Measurements from ENCODE around the gene SLC39A13. TPM values are rescaled to one million over a fixed set of nuclear protein-coding genes. Genes with fewer than 3 reads are reported as not detected.

The SLC39A13 gene
- total and polyA plus RNA-seq, 2 donors (not counting 1 experiment from before 2014, with no cell fraction given): 62.9 to 88.7 TPM

DNA sequence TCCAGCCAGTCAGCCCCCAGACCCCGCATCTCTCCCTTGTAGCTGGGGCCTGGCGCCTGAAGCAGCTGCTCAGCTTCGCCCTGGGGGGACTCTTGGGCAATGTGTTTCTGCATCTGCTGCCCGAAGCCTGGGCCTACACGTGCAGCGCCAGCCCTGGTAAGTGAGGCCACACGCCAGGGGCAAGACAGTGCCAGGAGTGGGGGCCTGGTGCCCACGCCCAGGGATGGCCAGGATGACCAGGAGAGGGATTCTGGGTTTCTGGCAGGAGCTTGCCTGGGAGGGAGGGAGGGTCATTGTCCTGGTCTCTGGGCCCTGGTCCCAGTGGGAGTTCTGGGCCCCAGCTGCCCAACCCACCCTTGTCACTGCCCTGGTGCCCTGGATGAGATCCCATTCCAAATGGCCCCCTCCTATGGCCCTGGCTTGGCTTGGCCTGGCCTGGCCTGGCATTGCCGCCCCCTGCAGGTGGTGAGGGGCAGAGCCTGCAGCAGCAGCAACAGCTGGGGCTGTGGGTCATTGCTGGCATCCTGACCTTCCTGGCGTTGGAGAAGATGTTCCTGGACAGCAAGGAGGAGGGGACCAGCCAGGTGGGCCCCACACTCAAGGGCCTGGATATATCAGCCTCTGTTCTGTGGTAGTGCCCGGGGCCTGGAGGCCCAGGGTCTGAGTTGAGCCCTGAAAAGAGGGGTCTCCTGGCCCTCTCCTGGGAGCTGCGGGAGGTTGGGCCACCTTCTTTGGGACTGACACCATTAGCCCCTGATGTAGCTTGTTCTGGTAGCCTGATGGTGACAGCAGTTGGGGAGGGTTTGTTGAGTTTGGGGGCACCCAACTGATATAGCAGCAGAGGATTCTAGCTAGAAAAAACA is 3.7 kb downstream of the SLC39A13 start:
- Histone ChIP-seq H3K27me3 (ENCODE audit: control insufficient read depth, insufficient read depth, low read length) (no peaks in the 10 kb centered on the region), H3K9ac (ENCODE audit: insufficient read depth, low read length) (no peak overlapping the region), H3K9me3 (ENCODE audit: control insufficient read depth, insufficient read depth, low read depth, low read length) (no peaks in the 10 kb centered on the region), H3K4me3 (replicated peaks in 1 of 4; ENCODE audit: control extremely low read depth in 1 of 4, insufficient read depth in 1 of 4, low read depth in 3 of 4, low read length in 4 of 4) (no peak overlapping the region), H2AFZ (ENCODE audit: low read length) (no peak overlapping the region), H4K20me1 (ENCODE audit: control insufficient read depth, extremely low read depth, insufficient read depth, low read length) (no peaks in the 10 kb centered on the region), H3K4me2 (ENCODE audit: extremely low read depth, insufficient read depth, low read length) (no peak overlapping the region), H3K4me1 (ENCODE audit: control insufficient read depth, extremely low read depth, insufficient read depth, low read length) (peaks cover 50% of the 10 kb centered on the region), H3K36me3 (ENCODE audit: control insufficient read depth, insufficient read depth, low read length) (peaks cover 37% of the 10 kb centered on the region), H3K79me2 (ENCODE audit: control insufficient read depth, insufficient read depth, low read length) (peaks cover 43% of the 10 kb centered on the region), H3K27ac (ENCODE audit: insufficient read depth, low read length) (no peak overlapping the region)
- DNase-seq (ENCODE audit: low read depth in 2 of 2): peak in 1 of 2 donors; percentile 32
- TF ChIP-seq EZH2 (IDR thresholded peaks at IDR 0.05; ENCODE audit: low read length, missing control alignments): no peak
- TF ChIP-seq, protein P1, sequence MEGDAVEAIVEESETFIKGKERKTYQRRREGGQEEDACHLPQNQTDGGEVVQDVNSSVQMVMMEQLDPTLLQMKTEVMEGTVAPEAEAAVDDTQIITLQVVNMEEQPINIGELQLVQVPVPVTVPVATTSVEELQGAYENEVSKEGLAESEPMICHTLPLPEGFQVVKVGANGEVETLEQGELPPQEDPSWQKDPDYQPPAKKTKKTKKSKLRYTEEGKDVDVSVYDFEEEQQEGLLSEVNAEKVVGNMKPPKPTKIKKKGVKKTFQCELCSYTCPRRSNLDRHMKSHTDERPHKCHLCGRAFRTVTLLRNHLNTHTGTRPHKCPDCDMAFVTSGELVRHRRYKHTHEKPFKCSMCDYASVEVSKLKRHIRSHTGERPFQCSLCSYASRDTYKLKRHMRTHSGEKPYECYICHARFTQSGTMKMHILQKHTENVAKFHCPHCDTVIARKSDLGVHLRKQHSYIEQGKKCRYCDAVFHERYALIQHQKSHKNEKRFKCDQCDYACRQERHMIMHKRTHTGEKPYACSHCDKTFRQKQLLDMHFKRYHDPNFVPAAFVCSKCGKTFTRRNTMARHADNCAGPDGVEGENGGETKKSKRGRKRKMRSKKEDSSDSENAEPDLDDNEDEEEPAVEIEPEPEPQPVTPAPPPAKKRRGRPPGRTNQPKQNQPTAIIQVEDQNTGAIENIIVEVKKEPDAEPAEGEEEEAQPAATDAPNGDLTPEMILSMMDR (conservative IDR thresholded peaks at IDR 0.05 in 1 of 2, IDR thresholded peaks at IDR 0.05 in 1 of 2; ENCODE audit: low read depth in 1 of 2, low read length in 2 of 2): peak; percentile 66 to 77

DNA sequence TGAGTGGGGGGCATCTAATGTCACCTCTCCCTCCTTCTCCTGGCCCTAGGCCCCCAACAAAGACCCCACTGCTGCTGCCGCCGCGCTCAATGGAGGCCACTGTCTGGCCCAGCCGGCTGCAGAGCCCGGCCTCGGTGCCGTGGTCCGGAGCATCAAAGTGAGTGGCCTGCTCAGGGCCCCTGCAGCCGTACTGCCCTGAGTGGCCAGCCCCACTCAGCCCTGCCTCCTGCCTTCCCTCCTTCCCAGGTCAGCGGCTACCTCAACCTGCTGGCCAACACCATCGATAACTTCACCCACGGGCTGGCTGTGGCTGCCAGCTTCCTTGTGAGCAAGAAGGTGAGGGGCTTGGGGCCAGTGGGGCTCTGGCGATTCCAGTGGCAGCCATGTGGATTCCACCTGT is 5.0 kb downstream of the SLC39A13 start:
- no peak overlapping the region for H3K4me3 ChIP-seq (replicated peaks in 1 of 4; ENCODE audit: control extremely low read depth in 1 of 4, insufficient read depth in 1 of 4, low read depth in 3 of 4, low read length in 4 of 4)
- peak overlapping the region; percentile 59 for H3K27ac ChIP-seq (ENCODE audit: insufficient read depth, low read length)
- H2AFZ ChIP-seq (ENCODE audit: low read length): no peak overlapping the region
- no peaks in the 10 kb centered on the region for H4K20me1 ChIP-seq (ENCODE audit: control insufficient read depth, extremely low read depth, insufficient read depth, low read length)
- TF ChIP-seq, protein P1 (conservative IDR thresholded peaks at IDR 0.05 in 1 of 2, IDR thresholded peaks at IDR 0.05 in 1 of 2; ENCODE audit: low read depth in 1 of 2, low read length in 2 of 2): no peak
- no peak for TF ChIP-seq EZH2 (IDR thresholded peaks at IDR 0.05; ENCODE audit: low read length, missing control alignments)
- H3K4me1 ChIP-seq (ENCODE audit: control insufficient read depth, extremely low read depth, insufficient read depth, low read length): peaks cover 49% of the 10 kb centered on the region
- no peaks in the 10 kb centered on the region for H3K9me3 ChIP-seq (ENCODE audit: control insufficient read depth, insufficient read depth, low read depth, low read length)
- no peak overlapping the region for H3K9ac ChIP-seq (ENCODE audit: insufficient read depth, low read length)
- DNase-seq (ENCODE audit: low read depth in 2 of 2): no peak
- no peak overlapping the region for H3K4me2 ChIP-seq (ENCODE audit: extremely low read depth, insufficient read depth, low read length)
- no peaks in the 10 kb centered on the region for H3K27me3 ChIP-seq (ENCODE audit: control insufficient read depth, insufficient read depth, low read length)
- H3K79me2 ChIP-seq (ENCODE audit: control insufficient read depth, insufficient read depth, low read length): peaks cover 43% of the 10 kb centered on the region
- H3K36me3 ChIP-seq (ENCODE audit: control insufficient read depth, insufficient read depth, low read length): peaks cover 45% of the 10 kb centered on the region

- H3K27me3 ChIP-seq (ENCODE audit: control insufficient read depth, insufficient read depth, low read length): no peaks in the 10 kb centered on the region
- no peaks in the 10 kb centered on the region for H3K9me3 ChIP-seq (ENCODE audit: control insufficient read depth, insufficient read depth, low read depth, low read length)
- TF ChIP-seq, protein P1 (conservative IDR thresholded peaks at IDR 0.05 in 1 of 2, IDR thresholded peaks at IDR 0.05 in 1 of 2; ENCODE audit: low read depth in 1 of 2, low read length in 2 of 2): no peak
- no peak for TF ChIP-seq EZH2 (IDR thresholded peaks at IDR 0.05; ENCODE audit: low read length, missing control alignments)
- H3K36me3 ChIP-seq (ENCODE audit: control insufficient read depth, insufficient read depth, low read length): peaks cover 52% of the 10 kb centered on the region
- no peak overlapping the region for H3K4me3 ChIP-seq (replicated peaks in 1 of 4; ENCODE audit: control extremely low read depth in 1 of 4, insufficient read depth in 1 of 4, low read depth in 3 of 4, low read length in 4 of 4)
- H3K4me1 ChIP-seq (ENCODE audit: control insufficient read depth, extremely low read depth, insufficient read depth, low read length): peaks cover 49% of the 10 kb centered on the region
- H2AFZ ChIP-seq (ENCODE audit: low read length): no peak overlapping the region
- peak overlapping the region; percentile 40 for H3K9ac ChIP-seq (ENCODE audit: insufficient read depth, low read length)
- peak overlapping the region; percentile 83 for H3K27ac ChIP-seq (ENCODE audit: insufficient read depth, low read length)
- peak; percentile 83 to 84 for DNase-seq (ENCODE audit: low read depth in 2 of 2)
- H3K79me2 ChIP-seq (ENCODE audit: control insufficient read depth, insufficient read depth, low read length): peaks cover 38% of the 10 kb centered on the region
- H3K4me2 ChIP-seq (ENCODE audit: extremely low read depth, insufficient read depth, low read length): peak overlapping the region; percentile 7
- H4K20me1 ChIP-seq (ENCODE audit: control insufficient read depth, extremely low read depth, insufficient read depth, low read length): no peaks in the 10 kb centered on the region
These were observed 5.7 kb downstream of the SLC39A13 start for GRCh38 chr11:47413908-47414684.

All from fibroblast of lung (primary cell).